ENCODE results near the gene RREB1. TPM values are rescaled to one million over a fixed set of nuclear protein-coding genes. Genes with fewer than 3 reads are reported as not detected.
"Not testable (repeated sequence)": the region's sequence is repeated elsewhere in the genome, so short reads cannot be mapped to it uniquely, and the experiment has no call there.

The RREB1 gene
- total RNA-seq, 1 donor from 2014 or later, result 13.2 TPM

- DNase-seq (ENCODE audit: low spot score), result no peak
Measured at GRCh38 chr6:7262746-7263518, 155.2 kb downstream of the RREB1 start.

GRCh38 chr6:7263519-7263805, 155.7 kb downstream of the RREB1 start:
- not testable (repeated sequence) for DNase-seq (ENCODE audit: low spot score)

GRCh38 chr6:7264041-7264440, 156.3 kb downstream of the RREB1 start:
- DNase-seq (ENCODE audit: low spot score), result no peak

- no peak for DNase-seq (ENCODE audit: low spot score)
Measured at GRCh38 chr6:7264686-7265384, 157.1 kb downstream of the RREB1 start.

- DNase-seq (ENCODE audit: low spot score), result not testable (repeated sequence)
Measured at GRCh38 chr6:7265385-7265726, 157.6 kb downstream of the RREB1 start.

- no peak for DNase-seq (ENCODE audit: low spot score)
Measured at GRCh38 chr6:7267071-7267465, 159.3 kb downstream of the RREB1 start.

- peak; percentile 79 for DNase-seq (ENCODE audit: low spot score)
Measured at GRCh38 chr6:7267466-7268091, 159.8 kb downstream of the RREB1 start.

GRCh38 chr6:7268362-7268761, 160.6 kb downstream of the RREB1 start:
- no peak for DNase-seq (ENCODE audit: low spot score)

- no peak for DNase-seq (ENCODE audit: low spot score)
Measured at GRCh38 chr6:7268816-7269555, 161.2 kb downstream of the RREB1 start.

GRCh38 chr6:7269816-7270215, 162.1 kb downstream of the RREB1 start:
- DNase-seq (ENCODE audit: low spot score), result no peak

GRCh38 chr6:7270320-7271204, 162.8 kb downstream of the RREB1 start:
- DNase-seq (ENCODE audit: low spot score), result no peak

- no peak for DNase-seq (ENCODE audit: low spot score)
Measured at GRCh38 chr6:7271205-7271534, 163.4 kb downstream of the RREB1 start.

- no peak for DNase-seq (ENCODE audit: low spot score)
Measured at GRCh38 chr6:7273709-7274108, 165.9 kb downstream of the RREB1 start.

GRCh38 chr6:7274525-7274924, 166.8 kb downstream of the RREB1 start:
- DNase-seq (ENCODE audit: low spot score), result not testable (repeated sequence)

GRCh38 chr6:7276199-7276524, 168.4 kb downstream of the RREB1 start:
- no peak for DNase-seq (ENCODE audit: low spot score)

- DNase-seq (ENCODE audit: low spot score), result no peak
Measured at GRCh38 chr6:7282097-7282906, 174.5 kb downstream of the RREB1 start.

GRCh38 chr6:7283676-7284075, 175.9 kb downstream of the RREB1 start:
- no peak for DNase-seq (ENCODE audit: low spot score)

- no peak for DNase-seq (ENCODE audit: low spot score)
Measured at GRCh38 chr6:7285416-7285815, 177.7 kb downstream of the RREB1 start.

GRCh38 chr6:7290079-7290478, 182.3 kb downstream of the RREB1 start:
- no peak for DNase-seq (ENCODE audit: low spot score)

GRCh38 chr6:7292596-7293255, 185.0 kb downstream of the RREB1 start:
- DNase-seq (ENCODE audit: low spot score), result no peak
